CD4-positive, alpha-beta T cell treated with Interleukin-4 for 1 hour (primary cell): ENCODE measurements around the gene C1QTNF1.
"Not testable (repeated sequence)": the region's sequence is repeated elsewhere in the genome, so short reads cannot be mapped to it uniquely, and the experiment has no call there.

ENCODE experiments used
- DNase-seq, 2 donors: peaks; one replicate each; pipeline ENCODE4 v3.0.0-alpha.2; 2020 to 2022

The C1QTNF1 gene

DNA sequence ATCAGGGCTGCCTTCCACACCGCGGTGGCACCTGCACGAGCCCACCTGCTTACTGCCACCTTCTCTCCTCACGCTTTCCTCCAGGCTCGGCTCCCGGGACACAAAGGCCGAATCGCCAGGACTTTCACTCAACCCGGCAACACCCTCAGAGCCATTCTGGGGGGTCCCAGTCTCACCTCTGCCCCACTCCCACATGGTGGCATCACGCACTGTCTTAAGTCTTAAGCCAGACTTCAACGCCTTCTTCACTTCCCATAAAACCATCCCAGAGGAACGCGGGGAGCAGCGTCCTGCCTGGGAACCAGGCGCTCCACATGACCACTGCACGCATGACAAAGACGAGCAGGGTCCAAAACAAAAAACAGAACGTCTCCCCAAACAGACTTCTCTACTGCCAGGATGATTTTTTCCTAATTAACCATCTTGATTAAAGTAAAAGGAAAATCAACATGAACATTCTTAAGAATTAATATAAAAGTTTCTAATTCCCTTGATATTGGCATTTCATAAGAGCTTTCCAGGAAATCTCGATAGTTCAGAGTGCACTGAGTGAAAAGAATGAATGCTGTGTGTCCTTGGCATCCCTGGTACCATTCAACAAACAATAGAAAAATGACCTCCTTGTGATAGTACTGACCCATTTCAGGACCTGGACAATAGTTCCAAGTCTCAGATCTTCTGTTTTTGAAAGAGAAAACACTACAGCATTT, 17.0 kb upstream of the C1QTNF1 start:
- no peak for DNase-seq

DNA sequence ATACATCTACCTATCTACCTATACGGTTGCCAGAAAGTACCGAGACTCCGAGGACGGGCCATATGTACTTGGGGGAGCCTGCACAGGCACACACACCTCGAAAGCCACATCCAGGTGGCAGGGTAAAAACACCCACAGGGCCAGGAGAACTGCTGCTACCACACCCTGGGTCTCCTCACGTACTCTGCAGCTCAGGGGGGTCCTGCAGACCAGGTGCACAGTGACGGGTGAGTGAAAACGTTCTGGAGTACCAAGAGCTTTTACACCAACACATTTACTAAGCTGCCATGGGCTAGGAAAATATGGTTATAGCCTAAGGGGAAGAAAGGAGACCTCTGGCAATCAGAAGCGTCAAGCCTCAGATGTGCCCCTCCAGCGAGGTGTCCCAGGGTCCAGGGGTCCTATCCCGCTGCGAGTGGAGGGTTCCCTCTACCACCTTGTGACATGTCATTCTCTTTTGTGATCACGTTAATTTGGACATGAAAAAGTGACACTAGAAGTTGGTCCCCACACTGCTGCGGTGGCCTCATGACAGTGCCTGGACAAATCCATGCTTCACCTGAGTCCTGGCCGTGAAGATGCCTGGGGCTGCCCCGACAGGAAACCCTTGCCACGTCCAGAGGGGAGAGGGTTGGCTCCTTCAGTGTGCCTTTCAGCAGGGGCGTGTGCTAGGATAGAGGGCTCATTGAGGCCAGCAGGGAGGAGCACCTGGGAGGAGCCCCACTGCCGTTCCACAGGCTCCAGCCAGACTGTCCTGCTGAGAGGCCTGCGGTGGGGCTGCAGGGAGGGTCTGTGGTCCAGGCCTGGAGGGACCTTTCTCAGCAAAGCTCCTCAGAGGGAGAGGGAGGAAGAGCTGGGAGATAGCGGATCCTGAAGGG, 16.2 kb upstream of the C1QTNF1 start:
- DNase-seq: no peak

GRCh38 chr17:79008666-79009387, 15.1 kb upstream of the C1QTNF1 start:
- no peak for DNase-seq

DNA sequence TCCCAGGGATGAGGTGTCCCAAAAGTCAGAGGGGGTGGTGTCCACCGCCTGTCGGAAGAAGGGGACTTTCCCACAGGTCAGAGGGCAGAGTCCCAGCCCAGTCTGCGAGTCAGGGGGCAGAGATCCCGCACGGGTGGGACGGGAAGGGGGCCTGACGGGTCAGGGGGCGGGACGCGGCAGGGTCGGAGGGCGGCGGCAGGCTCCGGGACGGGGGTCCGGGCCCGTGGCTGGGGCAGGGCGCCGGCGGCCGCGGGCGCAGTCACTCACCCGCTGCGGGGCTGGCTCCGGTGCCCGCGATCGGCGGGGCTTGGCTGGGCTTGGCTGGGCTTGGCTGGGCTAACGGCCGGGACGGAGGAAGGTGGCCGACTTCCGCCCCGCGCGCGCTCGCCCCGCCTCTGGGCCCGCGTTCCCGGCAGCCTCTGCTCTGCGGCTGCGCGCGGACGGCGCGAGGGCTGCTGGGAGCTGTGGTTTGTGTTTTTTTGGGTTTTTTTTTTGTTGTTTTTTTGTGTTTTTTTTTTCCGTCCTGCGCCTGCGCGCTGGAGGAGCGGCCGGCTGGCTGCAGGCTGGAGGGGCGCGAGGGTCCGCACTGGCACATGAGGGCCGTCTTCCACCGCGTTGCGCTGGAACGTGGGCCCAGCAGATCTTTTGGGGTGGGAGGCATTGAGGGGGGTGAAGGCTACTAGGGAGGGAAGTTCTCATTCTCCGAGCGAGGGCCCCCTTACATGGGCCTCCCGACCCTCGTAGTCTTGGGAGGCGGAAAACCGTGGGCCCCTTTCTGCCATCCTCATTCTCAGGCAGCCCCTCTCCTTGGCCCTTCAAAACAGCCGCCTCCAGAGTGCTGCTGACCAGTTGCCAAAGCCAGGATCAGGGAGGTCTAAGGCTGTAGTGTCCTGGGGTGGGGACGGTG, 14.3 kb upstream of the C1QTNF1 start, which contains the start of gene CANT1:
Gene CANT1 (minus strand): TSS at position 368 of the 907 bp plus-strand sequence. CDS start 12,142 bp downstream, outside the sequence.
- peak; percentile 86 for DNase-seq

DNA sequence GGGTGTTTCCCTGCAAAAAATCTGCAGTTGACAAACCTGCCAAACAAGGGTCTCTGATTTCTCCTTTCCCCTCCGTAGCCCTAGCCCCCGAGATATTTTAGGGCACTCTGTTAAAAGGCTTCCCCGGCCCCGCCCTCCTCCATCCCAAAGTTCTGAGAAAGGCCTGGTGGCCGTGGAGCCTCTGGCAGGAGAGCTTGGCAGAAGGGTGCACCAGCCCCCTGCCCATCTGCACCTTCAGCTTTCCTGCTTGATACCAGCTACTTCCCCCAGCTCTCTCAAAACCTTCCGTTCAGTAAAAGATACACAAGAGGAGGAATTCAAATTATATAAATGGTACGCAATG, 13.7 kb upstream of the C1QTNF1 start:
- no peak for DNase-seq

GRCh38 chr17:79011451-79012147, 12.4 kb upstream of the C1QTNF1 start:
- DNase-seq: no peak

DNA sequence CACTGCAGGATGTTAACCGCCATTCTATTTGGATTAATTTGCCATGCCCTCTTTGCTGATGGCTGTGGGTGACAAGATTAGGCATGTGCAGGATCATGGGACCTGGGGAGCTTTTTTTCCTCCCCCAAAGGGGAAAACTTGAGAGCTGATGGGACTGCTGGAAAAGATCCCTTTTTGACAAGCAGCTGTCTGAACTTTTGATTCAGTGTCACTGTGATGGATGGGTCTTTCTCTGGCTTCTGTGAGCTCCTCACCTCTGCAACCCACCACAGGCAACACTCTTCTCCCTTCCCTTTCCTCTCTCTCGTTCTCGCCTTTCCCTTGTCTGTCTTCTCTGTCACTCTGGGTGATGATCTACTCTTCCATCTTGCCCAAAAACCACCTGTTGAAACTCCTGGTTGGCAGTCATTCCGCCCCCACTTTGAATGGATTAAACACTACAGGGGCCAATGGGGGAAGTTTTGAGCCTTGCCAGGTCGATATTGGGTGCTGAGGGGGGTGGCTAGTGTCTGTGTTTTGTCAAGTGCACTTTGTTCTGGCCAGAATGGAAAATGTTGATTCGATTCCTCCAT, 11.3 kb upstream of the C1QTNF1 start:
- DNase-seq: no peak

- no peak for DNase-seq
Measured at GRCh38 chr17:79014158-79014758, 9.7 kb upstream of the C1QTNF1 start.

- DNase-seq: no peak
Measured at GRCh38 chr17:79017546-79018369, 6.2 kb upstream of the C1QTNF1 start.

- no peak for DNase-seq
Measured at GRCh38 chr17:79018370-79018695, 5.6 kb upstream of the C1QTNF1 start.

DNA sequence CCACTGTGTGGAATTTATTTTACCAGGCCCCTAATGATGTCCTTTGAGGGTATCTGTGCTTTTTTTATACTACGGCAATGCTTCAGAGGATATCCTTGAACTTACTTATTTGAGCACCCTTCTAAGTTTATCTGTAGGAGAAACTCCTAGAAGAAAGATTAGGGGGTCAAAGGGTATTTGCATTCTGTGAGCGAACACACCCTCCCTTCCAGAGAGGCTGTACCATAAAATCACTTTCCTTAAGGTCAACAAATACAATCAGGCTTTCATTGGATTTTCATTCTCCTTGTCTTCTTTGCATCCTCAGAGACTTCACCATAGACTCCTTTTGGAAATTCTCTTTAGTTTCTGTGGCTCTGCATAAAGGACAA, 4.7 kb upstream of the C1QTNF1 start:
- no peak for DNase-seq

- peak; percentile 57 to 59 for DNase-seq
Measured at GRCh38 chr17:79019632-79020584, 4.1 kb upstream of the C1QTNF1 start.

GRCh38 chr17:79020631-79021301, 3.2 kb upstream of the C1QTNF1 start:
- DNase-seq: no peak

DNA sequence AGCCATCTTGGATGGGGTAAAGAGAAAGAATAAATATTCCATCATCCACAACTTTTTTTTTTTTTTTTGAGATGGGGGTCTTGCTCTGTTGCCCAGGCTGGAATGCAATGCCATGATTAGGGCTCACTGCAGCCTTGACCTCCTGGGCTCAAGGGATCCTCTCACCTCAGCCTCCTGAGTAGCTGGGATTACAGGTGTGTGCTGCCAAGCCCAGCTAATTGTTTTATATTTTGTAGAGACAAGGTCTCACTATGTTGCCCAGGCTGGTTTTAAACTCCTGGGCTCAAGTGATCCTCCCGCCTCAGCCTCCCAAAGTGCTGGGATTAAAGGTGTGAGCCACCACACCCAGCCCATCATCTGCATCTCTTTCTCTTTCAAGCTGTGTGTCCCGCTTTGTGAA, 2.0 kb upstream of the C1QTNF1 start:
- not testable (repeated sequence) for DNase-seq

GRCh38 chr17:79022507-79022991, 1.4 kb upstream of the C1QTNF1 start:
- no peak for DNase-seq

GRCh38 chr17:79023180-79023705, 726 bp upstream of the C1QTNF1 start:
- no peak for DNase-seq

- no peak for DNase-seq
Measured at GRCh38 chr17:79024901-79025737, 1.1 kb downstream of the C1QTNF1 start.
